ENCODE measurements around the gene SBK1. TPM values are rescaled to one million over a fixed set of nuclear protein-coding genes. Genes with fewer than 3 reads are reported as not detected.

SBK1 gene
- total and polyA plus RNA-seq, 2 of the 4 experiments (the other 2 are of a cell fraction), result under 0.01 to 0.05 TPM

- Histone ChIP-seq H3K4me2 (ENCODE audit: low read depth, low read length) (no peak overlapping the region), H3K27ac (ENCODE audit: insufficient read depth, low read length) (no peak overlapping the region), H3K23ac (ENCODE audit: low read depth, low read length) (no peak overlapping the region), H3K79me1 (ENCODE audit: low read depth in 1 of 2, low read length in 2 of 2) (no peaks in the 10 kb centered on the region), H2AK9ac (replicated peaks; ENCODE audit: low read depth, low read length, poor library complexity) (no peak overlapping the region), H2AFZ (replicated peaks; ENCODE audit: low read length, poor library complexity) (no peak overlapping the region), H3K14ac (replicated peaks; ENCODE audit: low read depth, low read length) (no peak overlapping the region), H2BK5ac (ENCODE audit: low read depth, low read length, poor library complexity, severe bottlenecking) (no peak overlapping the region), H4K91ac (ENCODE audit: insufficient read depth, low read depth, low read length) (no peak overlapping the region), H2BK15ac (ENCODE audit: low read depth, low read length) (no peak overlapping the region), H3K4me1 (ENCODE audit: control insufficient read depth, insufficient read depth, low read length) (no peaks in the 10 kb centered on the region), H4K5ac (ENCODE audit: low read depth, low read length) (no peak overlapping the region), H4K8ac (ENCODE audit: low read depth in 2 of 2, low read length in 2 of 2) (no peak overlapping the region), H3K9me3 (ENCODE audit: control insufficient read depth, insufficient read depth, low read length) (no peaks in the 10 kb centered on the region), H3K4ac (ENCODE audit: low read depth, low read length) (no peak overlapping the region), H3K56ac (ENCODE audit: extremely low read depth, insufficient read depth, low read length) (no peak overlapping the region), H4K20me1 (ENCODE audit: insufficient read depth, low read length) (no peaks in the 10 kb centered on the region), H3K36me3 (ENCODE audit: control insufficient read depth, insufficient read depth, low read length) (no peaks in the 10 kb centered on the region), H2BK20ac (ENCODE audit: low read depth, low read length) (no peak overlapping the region), H3K18ac (ENCODE audit: low read depth, low read length) (no peak overlapping the region), H2AK5ac (ENCODE audit: low read depth, low read length) (no peak overlapping the region), H3K4me3 (ENCODE audit: insufficient read depth, low read depth, low read length) (no peak overlapping the region), H3K27me3 (ENCODE audit: control insufficient read depth, insufficient read depth, low read length) (peaks cover 30% of the 10 kb centered on the region), H3K9ac (ENCODE audit: low read depth, low read length) (no peak overlapping the region), H3K9me1 (ENCODE audit: insufficient read depth, low read length) (no peaks in the 10 kb centered on the region), H2BK120ac (ENCODE audit: low read depth, low read length) (no peak overlapping the region)
- ChIA-PET CTCF (no interaction called here), POLR2A (ENCODE audit: unreplicated experiment) (no interaction called here)
- BruUV-seq (replicated peaks), result no TSS peak
- ATAC-seq (ENCODE audit: low read depth), result no peak
- in situ Hi-C loops (cut with MboI; ENCODE audit: low sequenced_read_pairs) (no loop called here), dilution Hi-C loops (cut with HindIII; ENCODE audit: low sequenced_read_pairs, unreplicated experiment) (no loop called here), intact Hi-C loops (cut with micrococcal nuclease) (no loop called here)
- 71% methylated on average over 8 of the region's 9 CpGs; no CpG with 5 or more reads in 1 of the 2 experiments for WGBS, 2 experiments (ENCODE audit: extremely low coverage in 2 of 2, insufficient read length in 1 of 2)
- TF ChIP-seq SMC3 (IDR thresholded peaks at IDR 0.05; ENCODE audit: low read depth, low read length) (no peak), RCOR1 (IDR thresholded peaks at IDR 0.05; ENCODE audit: insufficient replicate concordance, low read length) (no peak), MAZ (IDR thresholded peaks at IDR 0.05; ENCODE audit: borderline replicate concordance, low read depth, low read length) (no peak), FOS (IDR thresholded peaks at IDR 0.05; ENCODE audit: low read depth, low read length) (no peak), MXI1 (IDR thresholded peaks at IDR 0.05; ENCODE audit: borderline replicate concordance, low read depth, low read length) (no peak), CEBPB (IDR thresholded peaks at IDR 0.05; ENCODE audit: low read depth, low read length) (no peak), RFX5 (IDR thresholded peaks at IDR 0.05; ENCODE audit: low read depth, low read length) (no peak), NFE2L2 (IDR thresholded peaks at IDR 0.05; ENCODE audit: low read depth, low read length) (no peak), USF2 (IDR thresholded peaks at IDR 0.05; ENCODE audit: low read depth, low read length) (no peak), ELK1 (IDR thresholded peaks at IDR 0.05; ENCODE audit: borderline replicate concordance, low read depth, low read length) (no peak), POLR2A (IDR thresholded peaks at IDR 0.05; ENCODE audit: low read depth, low read length) (no peak), BHLHE40 (IDR thresholded peaks at IDR 0.05; ENCODE audit: low read depth, low read length) (no peak), RAD21 (IDR thresholded peaks at IDR 0.05; ENCODE audit: low read length) (no peak), CHD1 (IDR thresholded peaks at IDR 0.05; ENCODE audit: low read depth, low read length) (no peak), MAFK (IDR thresholded peaks at IDR 0.05; ENCODE audit: low read depth, low read length) (no peak)
- TF ChIP-seq, protein P1, sequence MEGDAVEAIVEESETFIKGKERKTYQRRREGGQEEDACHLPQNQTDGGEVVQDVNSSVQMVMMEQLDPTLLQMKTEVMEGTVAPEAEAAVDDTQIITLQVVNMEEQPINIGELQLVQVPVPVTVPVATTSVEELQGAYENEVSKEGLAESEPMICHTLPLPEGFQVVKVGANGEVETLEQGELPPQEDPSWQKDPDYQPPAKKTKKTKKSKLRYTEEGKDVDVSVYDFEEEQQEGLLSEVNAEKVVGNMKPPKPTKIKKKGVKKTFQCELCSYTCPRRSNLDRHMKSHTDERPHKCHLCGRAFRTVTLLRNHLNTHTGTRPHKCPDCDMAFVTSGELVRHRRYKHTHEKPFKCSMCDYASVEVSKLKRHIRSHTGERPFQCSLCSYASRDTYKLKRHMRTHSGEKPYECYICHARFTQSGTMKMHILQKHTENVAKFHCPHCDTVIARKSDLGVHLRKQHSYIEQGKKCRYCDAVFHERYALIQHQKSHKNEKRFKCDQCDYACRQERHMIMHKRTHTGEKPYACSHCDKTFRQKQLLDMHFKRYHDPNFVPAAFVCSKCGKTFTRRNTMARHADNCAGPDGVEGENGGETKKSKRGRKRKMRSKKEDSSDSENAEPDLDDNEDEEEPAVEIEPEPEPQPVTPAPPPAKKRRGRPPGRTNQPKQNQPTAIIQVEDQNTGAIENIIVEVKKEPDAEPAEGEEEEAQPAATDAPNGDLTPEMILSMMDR (conservative IDR thresholded peaks at IDR 0.05; ENCODE audit: low read depth, low read length), result no peak
- DNase-seq, result no peak
These were observed 6.7 kb upstream of the SBK1 start for GRCh38 chr16:28285649-28286048.

All from IMR-90 (cell line).